SHP77 (cell line): ENCODE measurements around the gene CCNJL.
"Not testable (repeated sequence)": the region's sequence is repeated elsewhere in the genome, so short reads cannot be mapped to it uniquely, and the experiment has no call there.

Experiments
- DNase-seq, 2 experiments: peaks; one replicate each; lab custom pipeline; 2025; lab: John Stamatoyannopoulos, UW

CCNJL gene

GRCh38 chr5:160260881-160261815, 51.2 kb downstream of the CCNJL start:
- peak; percentile 82 to 84 for DNase-seq

GRCh38 chr5:160260006-160260775, 52.2 kb downstream of the CCNJL start:
- no peak for DNase-seq

DNA sequence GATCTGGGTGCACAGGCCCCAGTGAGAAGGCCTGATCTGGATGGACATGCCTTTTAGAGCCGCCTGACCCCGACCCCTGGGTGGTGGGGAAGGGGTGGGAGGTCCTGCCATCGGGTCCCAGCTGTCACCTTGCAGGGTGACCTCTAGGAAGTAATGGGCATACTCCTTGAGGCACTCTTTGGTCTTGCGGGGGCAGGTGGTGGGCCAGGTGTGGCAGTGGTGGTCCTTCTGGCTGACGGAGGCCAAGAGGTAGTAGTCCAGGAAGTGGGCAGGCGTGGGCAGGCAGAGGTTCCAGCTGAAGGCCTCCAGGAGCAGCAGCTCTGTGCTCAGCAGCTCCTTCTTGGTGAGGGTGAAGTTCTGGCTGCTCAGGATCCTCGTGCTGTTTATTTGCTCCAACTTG, 53.0 kb downstream of the CCNJL start:
- no peak for DNase-seq

DNA sequence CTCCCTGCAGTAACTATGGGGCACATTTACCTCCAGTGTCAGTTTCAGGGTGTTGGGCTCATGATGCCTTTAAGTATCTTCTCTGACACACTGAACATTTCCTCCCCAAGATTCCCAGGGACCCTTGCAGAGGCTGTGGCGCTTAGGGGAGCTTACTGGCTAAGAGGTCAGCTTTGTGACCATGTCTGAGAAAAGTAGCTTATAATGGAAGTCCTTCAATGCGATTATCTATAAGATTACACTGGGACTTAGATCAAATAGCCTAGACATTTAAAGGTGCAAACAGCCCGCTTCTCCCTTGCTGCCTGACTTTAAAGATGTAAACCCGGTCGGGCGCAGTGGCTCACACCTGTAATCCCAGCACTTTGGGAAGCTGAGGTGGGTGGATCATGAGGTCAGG, 57.7 kb downstream of the CCNJL start:
- no peak for DNase-seq

DNA sequence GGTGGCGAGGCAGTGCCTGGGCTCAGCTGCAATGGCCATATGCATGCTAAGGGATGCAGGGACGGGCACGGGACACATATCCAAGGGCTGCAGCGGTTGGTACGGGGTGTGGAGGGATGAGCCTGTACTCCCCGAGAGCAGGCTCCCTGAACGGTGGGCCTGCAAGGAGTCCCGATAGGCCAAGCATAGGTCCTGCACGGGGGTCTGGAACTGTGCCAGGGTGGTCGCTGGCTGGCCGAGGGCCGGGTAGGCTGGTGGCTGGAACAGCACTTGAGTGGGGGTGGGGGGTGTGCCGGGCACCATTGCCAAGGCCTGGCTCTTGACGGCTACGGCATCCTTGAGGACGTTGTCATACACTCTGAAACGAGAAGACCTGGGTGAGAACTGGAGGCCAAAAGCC, 58.9 kb downstream of the CCNJL start:
- no peak for DNase-seq

DNA sequence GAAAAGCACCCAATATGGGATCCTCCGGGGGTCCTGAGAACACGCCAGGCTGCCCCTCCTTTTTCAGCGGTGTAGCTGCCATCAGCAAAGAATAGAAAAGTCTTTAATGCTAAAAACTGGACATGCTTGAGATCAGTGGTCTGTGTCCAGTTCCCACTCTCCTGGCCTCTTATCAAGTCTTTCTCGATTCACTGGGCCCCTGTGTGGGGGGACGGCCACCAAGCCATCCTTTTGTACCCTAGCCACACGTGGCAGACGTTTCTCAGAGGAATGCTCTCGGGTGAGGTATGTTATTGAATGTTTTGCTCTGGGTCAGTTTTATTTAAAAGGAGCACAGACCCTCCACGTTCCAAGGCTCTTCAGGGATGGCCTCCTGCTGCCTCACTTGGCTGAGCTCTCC, 59.4 kb downstream of the CCNJL start:
- DNase-seq: no peak

GRCh38 chr5:160251406-160252155, 60.8 kb downstream of the CCNJL start:
- no peak for DNase-seq

- no peak for DNase-seq
Observed at GRCh38 chr5:160250826-160251225, 61.5 kb downstream of the CCNJL start.

GRCh38 chr5:160250226-160250625, 62.1 kb downstream of the CCNJL start:
- DNase-seq: no peak

GRCh38 chr5:160249570-160249969, 62.8 kb downstream of the CCNJL start:
- DNase-seq: not testable (repeated sequence)

DNA sequence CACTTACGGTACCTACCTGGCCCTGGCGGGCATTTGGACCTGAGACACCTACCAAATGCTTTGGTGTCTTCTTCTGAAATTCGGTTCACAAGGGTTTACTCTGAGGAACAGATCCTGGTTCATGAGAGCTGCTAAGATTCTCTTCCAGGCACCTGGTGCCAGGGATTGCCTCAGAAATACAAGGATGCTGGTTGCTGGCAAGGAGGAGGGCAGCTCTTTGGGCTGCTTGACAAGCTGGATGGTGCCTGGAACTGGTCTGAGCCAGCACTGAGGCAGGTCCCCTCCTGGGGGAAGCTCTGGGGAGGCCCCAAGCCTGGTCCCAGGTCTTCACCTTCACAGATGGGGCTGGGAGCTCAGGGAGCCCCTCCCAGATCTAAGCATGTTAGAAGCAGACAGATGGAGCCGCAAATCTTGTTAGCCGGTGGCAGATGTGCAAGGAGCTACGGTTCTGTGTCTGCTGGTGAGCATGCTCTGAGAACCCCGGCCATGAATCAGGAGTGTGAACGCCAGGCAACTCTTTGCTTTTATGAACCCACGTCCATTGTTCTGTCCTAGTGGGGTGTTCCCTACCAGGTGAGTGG, 66.8 kb downstream of the CCNJL start:
- DNase-seq: no peak

- no peak for DNase-seq
Observed at GRCh38 chr5:160242145-160242544, 70.2 kb downstream of the CCNJL start.

DNA sequence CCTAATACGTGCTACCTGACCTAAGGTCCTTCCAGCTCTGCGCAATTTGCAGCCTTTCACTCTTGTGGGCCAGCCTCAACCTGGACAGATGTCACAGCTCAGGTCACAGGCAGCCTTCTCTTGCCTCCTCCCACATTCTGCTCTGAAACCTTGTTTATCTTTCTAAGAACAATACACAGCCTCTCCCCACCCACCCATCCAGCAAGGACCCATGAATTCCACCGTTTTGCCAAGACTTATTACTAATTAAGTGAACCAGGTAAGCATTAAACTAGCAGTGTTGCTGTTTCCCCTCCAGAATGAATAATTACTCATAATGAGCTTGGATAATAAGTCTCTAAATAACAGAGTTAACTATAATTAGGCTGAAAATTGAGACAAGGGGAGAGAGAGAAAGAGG, 72.0 kb downstream of the CCNJL start:
- no peak for DNase-seq

DNA sequence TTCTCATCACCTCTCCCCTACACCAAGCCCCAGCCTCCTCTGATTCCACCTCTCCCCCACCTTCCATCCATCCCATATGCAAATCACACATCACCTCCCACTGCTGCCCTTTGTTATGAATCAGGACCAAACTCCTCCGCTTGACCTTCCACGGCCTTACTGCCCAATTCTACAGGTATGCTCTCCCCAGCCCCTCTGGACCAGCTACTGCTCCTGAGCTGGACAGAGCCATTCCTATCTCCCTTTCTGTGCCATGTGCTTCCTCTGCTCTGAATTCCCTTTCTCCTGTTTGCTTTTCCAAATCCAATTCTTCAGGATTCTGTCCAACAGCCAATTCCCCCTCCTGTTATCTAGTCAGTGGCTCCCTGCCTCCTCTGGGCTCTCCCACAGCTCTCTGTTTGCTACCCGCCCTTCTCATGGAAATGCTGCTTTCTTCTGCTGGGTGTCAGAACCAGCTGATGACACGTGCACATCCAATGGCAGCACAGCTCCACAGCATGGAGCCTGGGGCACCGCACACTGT, 74.7 kb downstream of the CCNJL start:
- no peak for DNase-seq

GRCh38 chr5:160235731-160236130, 76.6 kb downstream of the CCNJL start:
- no peak for DNase-seq

DNA sequence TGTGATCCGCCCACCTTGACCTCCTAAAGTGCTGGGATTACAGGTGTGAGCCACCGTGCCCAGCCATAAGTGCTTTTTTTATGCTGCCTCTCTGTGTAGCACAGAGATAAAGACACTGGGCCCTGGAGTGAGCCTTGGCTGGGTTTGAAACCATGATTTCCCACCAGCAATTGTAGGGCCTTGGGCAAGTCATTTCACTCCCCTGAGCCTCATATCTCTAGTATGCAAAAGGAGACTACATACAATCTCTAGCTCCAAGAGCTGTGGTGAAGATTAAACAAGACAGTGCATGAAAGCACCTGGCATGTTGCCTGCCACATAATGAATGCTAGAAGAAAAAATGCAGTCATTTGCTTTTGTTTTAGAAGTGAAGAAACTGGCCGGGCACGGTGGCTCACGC, 79.1 kb downstream of the CCNJL start:
- no peak for DNase-seq

GRCh38 chr5:160231783-160232342, 80.5 kb downstream of the CCNJL start:
- no peak for DNase-seq

- no peak for DNase-seq
Observed at GRCh38 chr5:160230686-160231527, 81.5 kb downstream of the CCNJL start.

DNA sequence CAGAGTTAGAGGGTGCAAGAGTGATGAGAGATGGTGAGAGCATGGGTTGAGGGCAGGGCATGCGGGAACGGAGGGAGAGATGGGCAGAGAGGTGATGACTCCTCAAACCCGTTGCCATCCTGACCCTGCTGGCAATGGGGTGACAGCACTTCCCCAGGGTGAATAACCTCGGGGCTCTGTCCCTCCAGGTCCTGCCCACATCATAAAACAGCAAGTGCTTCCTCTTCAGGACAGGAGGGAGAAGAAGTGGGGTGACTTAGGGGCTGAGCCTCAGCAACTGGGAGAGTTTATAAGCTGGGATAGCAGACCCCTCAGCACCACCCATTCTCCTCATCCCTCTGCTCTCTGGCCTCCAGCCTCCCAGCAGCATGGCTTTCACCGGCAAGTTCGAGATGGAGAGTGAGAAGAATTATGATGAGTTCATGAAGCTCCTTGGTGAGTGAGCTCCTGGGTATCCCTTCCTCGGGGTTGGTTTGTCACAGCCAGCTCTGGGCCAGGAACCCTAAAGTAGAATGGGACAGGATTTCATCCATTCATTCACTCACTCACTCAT, 83.1 kb downstream of the CCNJL start, which contains the start of gene FABP6:
Gene FABP6, plus strand, starts transcription at position 317 of the 553 bp plus-strand sequence. Its CDS starts 52 bp downstream, at position 369.
- no peak for DNase-seq

DNA sequence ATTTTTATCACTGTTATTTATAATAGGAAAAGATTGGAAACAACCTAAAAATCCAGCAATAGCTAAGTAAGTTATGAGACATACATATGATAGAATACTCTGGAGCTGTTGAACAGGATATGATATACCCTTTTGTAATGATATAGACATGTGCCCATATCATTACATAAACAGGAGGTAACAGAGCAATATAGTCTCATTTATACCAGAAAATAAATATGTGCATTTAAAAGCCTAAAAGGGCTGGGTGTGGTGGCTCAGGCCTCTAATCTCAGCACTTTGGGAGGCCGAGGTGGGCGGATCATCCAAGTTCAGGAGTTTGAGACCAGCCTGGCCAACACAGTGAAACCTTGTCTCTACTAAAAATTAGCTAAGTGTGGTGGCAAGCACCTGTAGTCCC, 85.4 kb downstream of the CCNJL start:
- no peak for DNase-seq
